Measurements from ENCODE around the gene CD47.

DNA sequence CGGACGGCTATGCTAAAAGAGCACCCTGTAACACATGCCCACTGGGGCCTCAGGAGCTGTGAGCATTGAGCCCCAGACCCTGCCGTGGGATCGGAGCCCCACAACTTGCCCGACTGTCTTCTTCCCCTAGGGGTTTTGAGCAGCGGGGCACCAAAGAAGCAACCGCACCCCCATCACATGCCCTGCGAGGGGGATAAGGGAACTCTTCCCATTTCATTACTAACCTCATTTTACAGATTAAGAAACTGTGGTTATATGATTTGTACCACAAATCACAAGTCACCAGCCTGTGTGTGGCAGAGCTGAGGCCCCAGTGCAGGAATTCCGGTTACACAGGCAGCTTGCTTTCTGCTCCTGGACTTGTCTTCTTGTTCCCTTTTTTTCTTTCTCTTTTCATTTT, 86.2 kb downstream of the CD47 start:
- TF ChIP-seq, protein P1, sequence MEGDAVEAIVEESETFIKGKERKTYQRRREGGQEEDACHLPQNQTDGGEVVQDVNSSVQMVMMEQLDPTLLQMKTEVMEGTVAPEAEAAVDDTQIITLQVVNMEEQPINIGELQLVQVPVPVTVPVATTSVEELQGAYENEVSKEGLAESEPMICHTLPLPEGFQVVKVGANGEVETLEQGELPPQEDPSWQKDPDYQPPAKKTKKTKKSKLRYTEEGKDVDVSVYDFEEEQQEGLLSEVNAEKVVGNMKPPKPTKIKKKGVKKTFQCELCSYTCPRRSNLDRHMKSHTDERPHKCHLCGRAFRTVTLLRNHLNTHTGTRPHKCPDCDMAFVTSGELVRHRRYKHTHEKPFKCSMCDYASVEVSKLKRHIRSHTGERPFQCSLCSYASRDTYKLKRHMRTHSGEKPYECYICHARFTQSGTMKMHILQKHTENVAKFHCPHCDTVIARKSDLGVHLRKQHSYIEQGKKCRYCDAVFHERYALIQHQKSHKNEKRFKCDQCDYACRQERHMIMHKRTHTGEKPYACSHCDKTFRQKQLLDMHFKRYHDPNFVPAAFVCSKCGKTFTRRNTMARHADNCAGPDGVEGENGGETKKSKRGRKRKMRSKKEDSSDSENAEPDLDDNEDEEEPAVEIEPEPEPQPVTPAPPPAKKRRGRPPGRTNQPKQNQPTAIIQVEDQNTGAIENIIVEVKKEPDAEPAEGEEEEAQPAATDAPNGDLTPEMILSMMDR (conservative IDR thresholded peaks at IDR 0.05; ENCODE audit: low read depth, low read length): no peak
- no peak for TF ChIP-seq EZH2 (IDR thresholded peaks at IDR 0.05; ENCODE audit: borderline replicate concordance, low read depth, low read length, poor library complexity, severe bottlenecking)

All from A673 (cell line).